Astrocyte (in vitro differentiated cells and primary cell): ENCODE results near the gene ART5.

Source experiments
- EZH2 ChIP-seq: IDR thresholded peaks from 2 replicates; pipeline ENCODE4 v1.6.1; 2012; ENCODE audit warnings: mild to moderate bottlenecking, low read length, inconsistent platforms; ENCODE audit not compliant: insufficient read depth
- TF ChIP-seq, protein P1 (sequence below): IDR thresholded peaks from 2 replicates; pipeline ENCODE4 v1.5.1; 2011; ENCODE audit warnings: low read depth, mild to moderate bottlenecking, inconsistent platforms, low read length, moderate library complexity; ENCODE audit not compliant: insufficient read depth

DNA sequence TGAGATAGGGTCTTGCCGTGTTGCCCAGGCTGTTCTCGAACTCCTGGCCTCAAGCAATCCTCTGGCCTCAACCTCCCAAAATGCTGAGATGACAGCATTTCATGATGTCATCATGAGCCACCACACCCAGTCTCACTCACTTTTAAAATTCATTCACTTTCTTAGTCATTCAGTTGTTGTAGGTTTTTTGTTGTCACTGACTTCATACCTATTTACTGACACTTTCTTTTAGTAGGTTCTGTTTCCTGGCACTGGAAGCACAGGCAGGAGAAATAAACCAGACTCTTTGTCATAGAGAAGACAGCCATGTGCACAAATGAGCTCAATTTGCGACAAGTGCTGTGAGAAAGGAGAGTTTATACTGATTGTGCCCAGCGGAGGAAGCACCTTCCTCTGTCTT lies 10.5 kb downstream of the ART5 start:
- TF ChIP-seq, protein P1, sequence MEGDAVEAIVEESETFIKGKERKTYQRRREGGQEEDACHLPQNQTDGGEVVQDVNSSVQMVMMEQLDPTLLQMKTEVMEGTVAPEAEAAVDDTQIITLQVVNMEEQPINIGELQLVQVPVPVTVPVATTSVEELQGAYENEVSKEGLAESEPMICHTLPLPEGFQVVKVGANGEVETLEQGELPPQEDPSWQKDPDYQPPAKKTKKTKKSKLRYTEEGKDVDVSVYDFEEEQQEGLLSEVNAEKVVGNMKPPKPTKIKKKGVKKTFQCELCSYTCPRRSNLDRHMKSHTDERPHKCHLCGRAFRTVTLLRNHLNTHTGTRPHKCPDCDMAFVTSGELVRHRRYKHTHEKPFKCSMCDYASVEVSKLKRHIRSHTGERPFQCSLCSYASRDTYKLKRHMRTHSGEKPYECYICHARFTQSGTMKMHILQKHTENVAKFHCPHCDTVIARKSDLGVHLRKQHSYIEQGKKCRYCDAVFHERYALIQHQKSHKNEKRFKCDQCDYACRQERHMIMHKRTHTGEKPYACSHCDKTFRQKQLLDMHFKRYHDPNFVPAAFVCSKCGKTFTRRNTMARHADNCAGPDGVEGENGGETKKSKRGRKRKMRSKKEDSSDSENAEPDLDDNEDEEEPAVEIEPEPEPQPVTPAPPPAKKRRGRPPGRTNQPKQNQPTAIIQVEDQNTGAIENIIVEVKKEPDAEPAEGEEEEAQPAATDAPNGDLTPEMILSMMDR: no peak
- TF ChIP-seq EZH2: no peak
